HG03521 (cell line): Measurements from ENCODE around the gene CCSAP.
"Not testable (repeated sequence)": the region's sequence is repeated elsewhere in the genome, so short reads cannot be mapped to it uniquely, and the experiment has no call there.

Experiments
- ATAC-seq: cut with Tn5 transposase; IDR thresholded peaks from one replicate; pipeline ENCODE4 v1.9.1; 2021; ENCODE audit warnings: mild to moderate bottlenecking, moderate library complexity; ENCODE audit not compliant: unreplicated experiment

The CCSAP gene

DNA sequence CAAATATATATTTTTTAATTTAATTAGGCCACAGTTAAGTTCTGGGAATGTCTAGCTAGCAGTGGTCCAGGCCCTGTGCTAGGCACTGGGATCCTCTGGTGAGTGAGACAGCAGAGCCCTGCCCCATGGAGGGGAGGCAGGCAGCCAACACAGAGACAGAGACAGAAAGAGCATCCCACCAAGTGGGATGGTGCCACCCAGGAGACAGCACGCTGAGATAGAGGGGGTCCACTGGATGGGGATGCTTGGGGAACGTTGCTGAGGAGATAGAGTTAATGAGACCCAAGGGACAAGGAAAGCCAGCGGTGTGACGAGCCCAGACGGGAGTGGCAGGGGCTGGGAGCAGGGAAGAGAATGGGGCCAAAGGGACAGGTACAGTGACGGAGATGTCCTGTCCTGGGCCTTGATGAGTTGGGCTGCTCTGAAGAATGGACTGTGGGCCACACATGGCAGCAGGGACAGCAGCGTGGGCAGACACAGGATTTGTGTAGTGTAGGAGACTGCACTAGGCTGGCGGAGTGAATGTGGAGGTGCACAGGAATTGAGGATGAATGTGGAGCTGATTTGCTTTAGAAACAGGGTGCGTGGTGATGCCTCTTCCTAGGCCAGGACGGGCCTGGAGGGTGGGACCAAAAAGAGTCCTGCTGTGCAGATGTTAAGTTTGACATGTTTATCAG is 49.2 kb downstream of the CCSAP start:
- no peak for ATAC-seq

DNA sequence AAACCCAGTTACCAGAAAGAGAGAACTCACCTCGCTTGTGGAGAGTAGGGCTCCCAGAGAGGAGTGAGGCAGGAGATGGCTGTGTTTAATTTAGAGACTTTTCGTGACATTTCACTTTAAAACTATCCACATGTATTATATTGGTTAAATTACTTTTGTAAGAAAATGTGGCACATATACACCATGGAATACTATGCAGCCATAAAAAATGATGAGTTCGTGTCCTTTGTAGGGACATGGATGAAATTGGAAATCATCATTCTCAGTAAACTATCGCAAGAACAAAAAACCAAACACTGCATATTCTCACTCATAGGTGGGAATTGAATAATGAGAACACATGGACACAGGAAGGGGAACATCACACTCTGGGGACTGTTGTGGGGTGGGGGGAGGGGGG is 51.2 kb downstream of the CCSAP start:
- not testable (repeated sequence) for ATAC-seq

DNA sequence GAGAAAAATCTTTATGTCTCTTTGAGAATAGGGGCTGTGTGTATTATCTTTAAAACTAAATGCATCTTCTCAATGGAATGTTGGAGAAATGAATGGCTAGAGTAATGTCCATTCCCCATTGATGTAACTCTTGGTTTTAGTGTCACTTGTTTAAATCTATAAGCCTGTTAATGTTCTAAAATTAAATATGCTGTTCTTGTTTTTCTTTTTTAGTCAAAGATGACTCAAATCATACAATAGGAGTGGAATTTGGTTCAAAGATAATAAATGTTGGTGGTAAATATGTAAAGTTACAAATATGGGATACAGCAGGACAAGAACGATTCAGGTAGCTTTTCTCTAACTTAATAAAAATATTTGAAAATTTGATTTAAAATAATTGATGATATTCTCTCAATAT is 54.3 kb downstream of the CCSAP start:
- ATAC-seq = no peak

DNA sequence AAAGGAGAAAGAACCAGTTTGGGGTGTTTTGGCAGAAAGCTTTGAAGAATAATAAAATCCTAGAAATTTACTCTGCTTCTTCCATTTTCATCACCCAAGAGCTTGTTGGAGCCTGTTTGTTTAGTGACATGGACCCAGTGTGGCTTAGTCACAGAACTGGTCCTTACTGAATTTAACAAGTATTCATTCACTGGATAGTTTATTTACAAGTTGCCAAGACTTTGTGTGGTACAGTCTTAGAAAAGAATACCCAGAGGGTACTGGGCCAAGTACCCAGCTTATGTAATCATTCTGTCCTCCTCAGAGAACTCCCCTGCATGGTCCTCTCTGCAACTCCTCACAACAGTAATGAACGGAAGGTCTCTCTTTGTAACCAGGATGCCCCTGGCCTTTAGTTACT is 55.6 kb downstream of the CCSAP start:
- no peak for ATAC-seq

DNA sequence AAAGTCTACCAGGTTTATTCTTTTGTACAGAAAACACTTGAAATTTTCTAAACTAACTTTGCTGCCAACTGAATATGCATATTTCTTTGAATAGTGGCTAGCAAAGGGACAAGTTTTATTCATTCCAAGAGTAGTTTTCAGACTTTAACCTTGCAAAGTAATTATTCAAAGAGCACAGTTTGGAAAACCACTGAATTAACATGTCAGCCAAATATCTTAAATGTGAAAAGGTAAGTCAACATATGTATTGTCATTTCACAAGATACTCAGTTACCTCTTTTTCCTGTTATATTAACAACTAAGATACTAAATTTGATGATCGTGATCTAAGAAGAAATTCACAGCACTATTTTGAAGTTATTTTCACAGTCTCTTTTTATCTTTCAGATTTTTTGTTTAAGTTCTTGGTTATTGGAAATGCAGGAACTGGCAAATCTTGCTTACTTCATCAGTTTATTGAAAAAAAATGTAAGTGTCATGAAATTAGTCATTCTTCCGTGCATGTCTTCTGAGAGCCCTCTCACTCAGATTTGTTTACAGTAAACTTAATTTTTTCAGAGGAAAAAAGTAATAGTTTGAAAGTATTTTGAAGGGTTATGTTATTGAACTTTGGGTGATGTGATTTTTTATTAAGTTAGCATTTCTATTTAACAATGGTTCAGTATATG is 56.6 kb downstream of the CCSAP start:
- ATAC-seq = no peak

DNA sequence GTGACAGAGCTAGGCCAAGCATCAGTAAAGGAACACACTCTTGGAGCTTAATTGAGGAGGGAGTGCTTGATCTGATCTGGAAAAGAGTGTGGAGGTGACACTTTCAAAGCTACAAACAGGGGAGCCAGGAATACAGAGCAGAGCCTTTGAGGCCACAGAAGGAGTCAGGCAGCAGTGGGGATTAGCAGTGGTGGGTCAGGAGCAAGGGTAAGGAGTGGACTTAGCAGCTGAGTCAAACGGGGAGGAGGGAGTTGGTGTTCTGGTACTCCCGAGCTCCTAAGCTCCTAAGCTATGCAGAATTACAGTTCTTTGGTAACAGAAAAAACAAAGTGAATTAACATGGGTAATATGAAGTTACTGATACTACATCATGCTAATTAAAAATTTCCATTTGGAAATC is 57.4 kb downstream of the CCSAP start:
- no peak for ATAC-seq

DNA sequence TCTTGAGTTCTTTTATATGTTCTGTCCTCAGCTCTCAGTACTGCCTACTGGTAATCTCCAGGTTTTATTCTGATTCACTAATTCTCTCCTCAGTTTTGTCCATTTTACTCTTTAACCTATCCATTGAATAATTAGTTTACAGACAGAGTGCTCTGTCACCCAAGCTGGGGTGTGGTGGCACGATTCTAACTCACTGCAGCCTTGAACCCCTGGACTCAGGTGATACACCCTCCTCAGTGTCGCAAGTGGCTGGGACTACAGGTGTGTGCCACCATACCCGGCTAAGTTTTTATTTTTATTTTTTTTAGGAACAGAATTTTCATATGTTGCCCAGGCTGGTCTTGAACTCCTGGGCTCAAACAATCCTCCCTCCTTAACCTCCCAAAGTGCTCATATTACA is 58.0 kb downstream of the CCSAP start:
- ATAC-seq = no peak

DNA sequence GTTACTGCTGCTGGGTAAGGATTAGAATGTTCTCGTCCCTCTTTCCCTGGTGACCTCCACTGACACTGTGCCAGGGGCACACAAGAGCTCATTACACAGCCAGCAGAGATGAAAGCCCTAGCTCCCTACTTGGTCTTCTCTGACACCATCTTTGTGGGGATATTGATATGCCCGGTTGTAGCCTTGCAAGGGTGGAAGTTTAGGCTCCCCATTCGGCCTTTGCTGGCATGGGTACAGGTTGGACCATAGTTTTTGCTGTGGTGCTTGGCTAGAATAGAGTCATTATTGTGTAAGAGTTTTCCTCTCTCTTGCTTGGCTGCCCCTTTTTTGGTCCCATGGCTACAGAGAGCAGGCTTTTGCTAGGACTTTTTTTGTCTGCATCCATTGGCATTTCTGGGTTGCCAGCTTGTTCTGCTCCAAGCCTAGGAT is 59.6 kb downstream of the CCSAP start:
- ATAC-seq = no peak

DNA sequence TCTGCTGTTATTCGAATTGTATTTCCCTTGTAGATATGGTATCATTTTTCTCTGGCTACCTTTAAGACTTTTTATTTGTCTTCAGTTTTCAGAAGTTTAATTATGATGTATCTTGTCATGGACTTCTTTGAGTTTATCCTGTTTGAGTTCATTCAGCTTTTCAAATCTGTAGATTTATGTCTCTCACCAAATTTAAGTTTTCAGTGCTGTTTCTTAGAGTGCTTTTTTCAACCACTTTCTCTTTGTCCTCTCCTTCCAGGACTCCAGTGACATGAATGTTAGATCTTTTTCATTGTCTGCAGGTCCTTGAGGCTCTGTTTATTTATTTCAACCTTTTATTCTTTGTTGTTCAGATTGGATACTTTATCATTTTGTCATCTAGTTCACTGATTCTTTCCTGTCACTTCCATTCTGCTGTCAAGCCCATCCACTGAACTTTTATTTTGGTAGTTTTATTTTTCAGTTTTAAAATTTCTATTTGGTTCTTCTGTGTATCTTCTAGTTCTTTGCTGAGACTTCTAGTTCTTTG is 60.5 kb downstream of the CCSAP start:
- ATAC-seq = no peak

DNA sequence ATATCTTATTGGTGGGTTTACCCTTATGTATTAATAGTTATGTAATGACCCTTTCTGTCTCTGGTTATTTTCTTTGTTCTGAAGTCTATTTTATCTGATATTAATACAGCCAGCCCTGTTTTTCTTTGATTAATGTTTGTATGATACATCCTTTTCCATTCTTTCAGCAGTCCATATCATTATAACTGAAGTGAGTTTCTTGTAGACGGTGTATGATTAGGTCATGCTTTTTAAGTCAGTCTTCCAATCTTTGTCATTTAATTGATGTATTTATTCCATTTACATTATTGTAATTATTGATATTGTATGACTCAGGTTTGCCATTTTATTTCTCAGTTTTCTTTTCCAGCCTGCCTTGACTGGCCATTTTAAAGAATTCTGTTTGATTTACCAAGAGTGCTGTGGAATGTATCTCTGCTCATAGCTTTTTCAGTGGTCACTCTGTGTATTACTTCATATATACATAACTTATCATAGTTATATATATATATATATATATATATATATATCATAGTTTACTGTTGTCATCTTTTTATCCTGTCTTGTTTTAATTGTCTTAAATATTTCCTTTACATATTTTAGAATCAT is 61.4 kb downstream of the CCSAP start:
- ATAC-seq = no peak

DNA sequence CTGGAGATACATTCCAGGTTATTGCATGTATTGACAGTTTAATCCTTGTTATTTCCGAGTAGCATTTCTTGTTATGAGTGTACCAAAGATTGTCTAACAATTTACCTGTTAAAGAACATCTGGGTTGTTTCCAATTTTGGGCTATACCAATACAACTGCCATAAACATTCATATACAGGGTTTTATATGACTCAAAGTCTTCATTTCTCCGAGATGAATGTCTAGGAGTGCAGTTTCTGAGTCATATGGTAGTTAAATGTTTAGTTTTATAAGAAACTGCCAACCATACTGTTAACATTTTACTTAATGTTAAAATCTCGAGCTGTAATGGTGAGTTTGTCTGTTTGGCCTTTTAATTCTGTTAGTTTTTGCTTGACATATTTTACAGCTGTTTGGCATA is 61.9 kb downstream of the CCSAP start:
- no peak for ATAC-seq

DNA sequence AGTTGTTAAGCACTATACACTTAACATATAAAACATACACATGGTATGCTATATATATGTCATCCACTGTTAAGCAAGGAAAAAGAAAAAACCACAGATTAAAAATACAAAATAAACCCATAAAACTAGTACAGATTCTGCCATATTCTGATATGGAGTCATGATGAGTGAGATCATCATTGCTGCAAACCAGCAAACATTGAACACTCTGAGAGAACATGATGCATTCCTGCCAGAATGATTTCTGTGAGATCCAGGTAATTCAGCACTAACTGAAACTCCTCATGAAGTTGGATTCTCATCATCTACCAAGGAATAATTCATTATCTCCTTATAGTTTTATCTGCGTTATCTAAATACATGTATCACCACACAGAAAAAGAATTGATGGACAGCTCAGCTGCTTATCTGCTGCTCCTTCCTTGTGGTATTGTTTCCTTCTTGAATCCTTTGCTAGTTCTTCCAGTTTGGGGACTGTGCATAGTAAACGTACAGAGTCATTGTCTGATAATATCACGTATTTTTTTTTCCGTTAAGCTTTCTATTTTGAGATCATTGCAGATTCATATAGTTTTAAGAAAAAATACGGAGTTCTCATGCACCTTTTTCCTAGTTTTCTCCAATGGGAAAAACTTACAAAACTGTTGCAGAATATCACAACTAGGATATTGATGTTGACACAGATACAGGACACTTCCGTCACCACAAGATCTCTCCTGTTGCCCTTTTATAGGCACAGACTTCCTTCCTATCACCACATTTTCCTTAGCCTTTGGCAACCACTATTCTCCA is 62.6 kb downstream of the CCSAP start:
- ATAC-seq = no peak

DNA sequence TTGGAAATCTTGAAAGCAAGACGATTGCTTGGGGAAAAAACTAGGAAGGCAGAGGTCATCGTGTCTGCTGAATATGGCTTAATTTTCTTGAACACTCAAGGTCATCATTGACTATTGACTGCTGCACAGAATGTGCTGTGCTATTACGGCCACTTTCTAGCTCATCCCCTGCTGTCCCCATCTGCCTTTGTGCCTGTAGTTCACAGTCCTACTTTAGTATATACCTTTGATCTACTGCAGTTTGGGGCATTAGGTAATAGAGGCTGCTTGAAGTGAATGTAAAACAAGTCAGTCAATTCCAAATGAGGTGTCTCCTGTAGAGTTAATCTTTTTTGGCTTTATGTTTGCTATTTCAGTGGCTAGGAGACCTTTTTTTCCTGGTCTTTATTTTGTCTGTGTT is 63.6 kb downstream of the CCSAP start:
- no peak for ATAC-seq

DNA sequence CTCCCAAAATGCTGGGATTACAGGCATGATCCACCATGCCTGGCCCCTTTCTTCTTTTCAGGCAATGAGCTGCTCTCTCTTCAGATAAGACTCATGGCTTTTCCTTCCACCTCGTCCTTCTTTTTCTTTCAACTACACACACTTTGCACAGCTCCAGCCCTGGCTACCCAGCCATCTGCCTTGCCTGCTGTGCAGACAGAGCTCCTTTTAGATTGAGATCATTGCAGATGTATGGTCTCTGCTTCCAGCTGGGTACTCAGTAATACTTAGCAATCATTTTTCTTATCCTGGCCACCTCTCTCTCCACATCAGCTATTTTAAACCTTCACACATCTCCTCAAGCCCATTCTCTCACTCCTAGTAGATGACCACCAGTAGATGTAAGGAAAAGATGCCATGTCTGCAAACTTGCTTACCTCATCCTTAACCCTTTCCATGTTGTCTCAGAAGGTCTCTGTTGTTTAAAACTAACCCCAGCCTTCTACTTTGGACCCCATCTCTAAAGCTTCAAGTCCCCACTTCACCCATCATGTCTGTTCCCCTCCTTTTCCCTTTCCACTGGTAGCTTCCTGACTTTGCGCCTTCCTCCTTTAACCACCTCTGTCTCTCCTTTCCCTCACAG is 64.6 kb downstream of the CCSAP start:
- ATAC-seq = no peak

DNA sequence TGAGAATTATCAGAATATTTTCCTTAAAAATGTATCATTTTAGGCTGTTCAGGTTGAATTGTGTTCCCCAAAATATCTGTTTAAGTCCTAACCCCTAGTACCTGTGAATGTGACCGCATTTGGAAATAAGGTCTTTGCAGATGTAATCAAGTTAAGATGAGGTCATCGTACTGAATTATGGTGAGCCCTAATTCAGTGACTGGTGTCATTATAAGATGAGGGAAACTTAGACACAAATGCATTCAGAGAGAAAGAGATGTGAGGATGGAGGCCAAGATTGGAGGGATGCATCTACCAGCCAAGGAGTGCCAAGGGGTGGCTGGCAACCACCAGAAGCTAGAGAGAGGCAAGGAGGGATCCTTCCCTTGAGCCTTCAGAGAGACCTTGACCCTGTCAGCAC is 67.8 kb downstream of the CCSAP start:
- ATAC-seq = no peak

DNA sequence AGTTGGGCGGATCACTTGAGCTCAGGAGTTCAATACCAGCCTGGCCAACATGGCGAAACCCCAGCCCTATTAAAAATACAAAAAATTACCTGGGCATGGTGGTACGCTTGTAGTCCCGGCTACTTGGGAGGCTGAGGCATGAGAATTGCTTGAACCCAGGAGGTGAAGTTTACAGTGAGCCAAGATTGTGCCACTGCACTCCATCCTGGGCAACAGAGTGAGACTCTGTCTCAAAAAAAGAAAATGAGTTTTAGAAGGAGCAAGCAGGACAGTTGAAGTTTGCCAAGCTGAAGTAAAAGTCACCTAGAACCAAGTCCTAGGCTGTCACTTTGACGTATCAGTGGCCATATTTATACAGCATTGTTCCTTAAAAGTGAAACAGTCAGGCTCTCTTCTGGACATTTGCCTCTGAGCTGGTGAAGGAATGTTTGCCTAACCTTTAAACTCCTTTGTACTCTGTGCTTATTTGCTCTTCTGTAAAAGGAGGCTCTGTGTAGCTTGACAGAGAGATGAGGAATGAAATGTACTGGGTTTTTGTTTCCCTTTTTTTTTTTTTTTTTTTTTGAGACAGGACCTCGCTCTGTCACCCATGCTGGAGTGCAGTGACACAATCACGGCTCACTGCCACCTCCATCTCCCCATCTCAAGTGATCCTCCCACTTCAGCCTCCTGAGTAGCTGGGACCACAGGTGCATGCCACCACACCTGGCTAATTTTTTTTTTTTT is 69.2 kb downstream of the CCSAP start:
- ATAC-seq = no peak

DNA sequence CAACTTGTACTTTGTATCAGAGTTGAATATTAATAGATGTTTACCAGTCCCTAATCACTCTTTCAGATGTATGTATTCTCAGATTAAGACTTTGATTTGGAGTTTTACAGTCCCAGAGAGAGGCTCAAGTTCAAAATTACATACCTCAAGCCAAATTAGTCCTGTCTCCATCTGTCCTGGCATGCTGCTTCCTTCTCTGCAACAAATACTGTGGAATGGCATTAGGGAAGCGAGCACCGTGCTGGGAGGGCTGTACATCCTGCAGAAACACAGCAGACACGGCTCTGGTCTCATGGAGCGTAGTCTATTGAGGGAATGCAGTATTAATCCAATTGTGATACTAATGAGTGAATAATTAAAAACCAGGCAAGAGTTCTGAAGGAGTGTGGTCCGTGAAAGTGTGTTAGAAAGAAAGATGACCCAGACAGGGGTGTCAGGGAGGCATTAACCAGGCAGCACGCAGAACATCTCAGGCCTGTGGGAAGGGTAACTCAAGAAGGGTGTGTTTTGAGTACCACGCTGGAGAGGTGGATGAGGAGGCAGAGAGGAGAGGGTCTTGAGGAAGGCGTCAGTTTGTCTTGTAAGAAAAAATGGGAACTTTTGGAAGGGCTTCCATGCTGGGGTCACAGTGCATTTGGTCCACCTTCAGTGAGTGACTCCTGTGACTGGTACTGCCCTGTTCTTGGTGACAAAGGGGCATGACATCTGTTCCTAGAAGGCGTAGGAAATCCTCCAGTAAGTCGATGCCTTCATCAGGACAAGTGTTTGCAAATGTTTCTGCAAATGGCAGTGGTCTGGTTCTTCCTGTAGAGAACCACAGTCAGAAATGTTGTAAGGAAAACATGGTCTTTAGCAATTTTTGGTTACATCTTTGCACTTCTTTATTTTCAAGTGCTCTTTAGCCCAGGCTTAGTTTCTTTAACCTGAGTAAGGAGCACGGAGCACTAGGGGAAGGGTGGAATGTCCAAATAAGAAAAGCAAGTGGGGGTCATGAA is 70.4 kb downstream of the CCSAP start:
- ATAC-seq = no peak

DNA sequence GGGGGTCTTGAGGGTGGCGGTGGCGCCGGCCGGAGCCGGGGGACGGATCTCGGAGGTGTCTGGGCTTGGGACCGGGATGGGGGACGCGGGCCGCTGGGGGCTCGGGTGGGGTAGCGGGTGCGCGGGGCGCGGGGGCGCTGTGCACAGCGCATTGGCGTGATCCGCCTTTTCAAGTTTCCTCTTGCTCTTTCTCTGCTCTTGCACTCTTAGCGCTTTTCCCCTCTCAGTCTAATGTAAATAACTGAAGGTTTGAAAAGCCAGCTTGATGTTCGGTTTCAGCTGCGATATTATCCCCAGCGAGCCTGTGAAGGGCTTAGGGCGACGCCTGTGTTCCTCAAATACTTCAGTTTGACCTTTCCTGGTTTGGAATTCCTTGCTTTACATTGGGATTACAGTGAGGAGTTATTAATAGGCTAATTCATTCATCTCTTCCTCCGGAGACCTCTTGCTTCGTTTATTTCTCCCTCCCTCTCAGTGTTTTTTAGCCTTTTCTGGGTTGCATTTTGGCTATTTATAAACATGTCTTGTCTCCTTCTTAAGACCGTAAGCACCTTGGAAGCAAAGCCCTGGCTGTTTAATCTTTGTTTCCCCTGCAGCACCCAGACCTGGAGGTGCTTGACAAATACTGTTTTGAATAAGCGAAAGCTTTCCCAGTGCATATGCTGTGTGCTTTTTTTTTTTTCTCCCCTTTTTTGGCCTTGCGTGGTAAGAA is 71.2 kb downstream of the CCSAP start:
- ATAC-seq = peak; percentile 35
